ELR (cell line): Measurements from ENCODE around the gene LUC7L.
"Not testable (repeated sequence)": the region's sequence is repeated elsewhere in the genome, so short reads cannot be mapped to it uniquely, and the experiment has no call there.

Experiments used
- DNase-seq: peaks from one replicate; pipeline ENCODE4 v3.0.0-alpha.2; 2015; ENCODE audit warnings: low read depth

LUC7L gene

DNA sequence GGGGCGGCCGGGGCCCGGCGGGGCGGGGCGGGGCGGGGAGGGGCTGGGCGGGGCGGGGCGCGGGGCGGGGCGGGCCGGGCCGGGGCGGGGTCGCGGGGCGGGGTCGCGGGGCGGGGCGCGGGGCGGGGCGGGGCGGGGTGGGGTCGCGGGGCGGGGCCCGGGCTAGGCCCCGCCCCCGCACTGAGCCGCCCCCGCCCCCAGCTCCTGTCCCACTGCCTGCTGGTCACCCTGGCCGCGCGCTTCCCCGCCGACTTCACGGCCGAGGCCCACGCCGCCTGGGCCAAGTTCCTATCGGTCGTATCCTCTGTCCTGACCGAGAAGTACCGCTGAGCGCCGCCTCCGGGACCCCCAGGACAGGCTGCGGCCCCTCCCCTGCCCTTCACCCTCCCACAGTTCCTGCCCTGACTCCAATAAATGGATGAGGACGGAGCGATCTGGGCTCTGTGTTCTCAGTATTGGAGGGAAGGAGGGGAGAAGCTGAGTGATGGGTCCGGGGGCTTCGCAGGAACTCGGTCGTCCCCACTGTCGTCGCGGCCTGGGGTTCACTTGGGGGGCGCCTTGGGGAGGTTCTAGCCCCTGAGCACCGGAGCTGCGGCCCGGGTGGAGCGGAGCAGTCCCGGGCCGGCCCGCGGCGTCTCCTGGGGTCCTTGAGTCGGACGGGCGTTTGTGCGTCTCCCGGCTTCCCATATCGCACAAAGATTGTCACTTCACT lies 64.3 kb downstream of the LUC7L start:
- no peak for DNase-seq

DNA sequence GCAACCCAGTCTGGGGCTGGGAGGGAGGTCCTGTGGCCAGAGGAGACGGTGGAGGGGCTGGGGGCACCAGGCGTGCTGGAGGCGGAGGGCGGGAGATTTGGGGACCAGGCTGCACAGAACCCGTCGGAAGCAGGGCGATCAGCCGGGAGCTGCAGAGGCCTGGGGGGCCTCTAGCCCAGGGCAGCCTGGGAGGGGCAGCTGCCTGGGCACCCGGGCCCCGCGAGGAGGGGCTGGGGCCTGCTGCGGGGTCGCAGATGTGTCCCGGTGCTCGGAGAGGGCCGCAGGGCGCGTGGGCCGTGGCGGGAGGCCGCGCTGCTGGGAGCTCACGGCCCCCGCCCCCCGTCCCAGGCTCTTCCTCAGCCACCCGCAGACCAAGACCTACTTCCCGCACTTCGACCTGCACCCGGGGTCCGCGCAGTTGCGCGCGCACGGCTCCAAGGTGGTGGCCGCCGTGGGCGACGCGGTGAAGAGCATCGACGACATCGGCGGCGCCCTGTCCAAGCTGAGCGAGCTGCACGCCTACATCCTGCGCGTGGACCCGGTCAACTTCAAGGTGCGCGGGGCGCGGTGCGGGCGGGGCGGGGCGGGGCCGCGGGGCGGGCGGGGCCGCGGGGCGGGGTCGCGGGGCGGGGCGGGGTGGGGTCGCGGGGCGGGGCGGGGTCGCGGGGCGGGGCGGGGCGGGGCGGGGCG lies 65.0 kb downstream of the LUC7L start:
- not testable (repeated sequence) for DNase-seq

DNA sequence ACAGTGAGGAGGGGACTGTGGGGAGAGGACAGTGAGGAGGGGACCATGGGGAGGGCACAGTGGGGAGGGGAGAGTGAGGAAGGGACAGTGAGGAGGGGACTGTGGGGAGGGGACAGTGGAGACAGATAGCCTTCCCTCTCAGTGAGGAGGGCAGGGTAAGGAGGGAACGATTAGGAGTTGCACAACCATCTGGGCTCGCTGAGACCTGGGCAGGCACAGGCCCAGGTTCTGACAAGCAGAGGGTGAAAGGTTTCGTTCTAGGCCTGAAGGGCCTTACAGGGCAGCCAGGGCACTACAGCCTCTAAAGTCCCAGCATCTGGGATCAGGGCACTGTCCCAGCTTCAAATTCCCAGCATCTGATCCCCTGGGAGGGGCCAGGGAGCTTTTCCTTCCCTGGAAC lies 65.6 kb downstream of the LUC7L start:
- not testable (repeated sequence) for DNase-seq

DNA sequence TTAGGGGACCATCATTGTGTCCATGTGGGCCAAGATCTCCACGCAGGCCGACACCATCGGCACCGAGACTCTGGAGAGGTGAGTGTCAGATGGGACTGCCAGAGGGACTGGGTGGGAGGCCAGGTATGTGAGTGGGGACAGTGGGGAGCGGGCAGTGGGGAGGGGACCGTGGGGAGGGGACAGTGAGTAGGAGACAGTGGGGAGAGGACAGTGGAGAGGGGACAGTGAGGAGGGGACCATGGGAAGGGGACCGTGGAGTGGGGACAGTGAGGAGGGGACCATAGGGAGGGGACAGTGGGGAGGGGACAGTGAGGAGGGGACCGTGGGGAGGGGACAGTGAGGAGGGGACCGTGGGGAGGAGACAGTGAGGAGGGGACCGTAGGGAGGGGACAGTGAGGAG lies 66.1 kb downstream of the LUC7L start:
- DNase-seq, result not testable (repeated sequence)

DNA sequence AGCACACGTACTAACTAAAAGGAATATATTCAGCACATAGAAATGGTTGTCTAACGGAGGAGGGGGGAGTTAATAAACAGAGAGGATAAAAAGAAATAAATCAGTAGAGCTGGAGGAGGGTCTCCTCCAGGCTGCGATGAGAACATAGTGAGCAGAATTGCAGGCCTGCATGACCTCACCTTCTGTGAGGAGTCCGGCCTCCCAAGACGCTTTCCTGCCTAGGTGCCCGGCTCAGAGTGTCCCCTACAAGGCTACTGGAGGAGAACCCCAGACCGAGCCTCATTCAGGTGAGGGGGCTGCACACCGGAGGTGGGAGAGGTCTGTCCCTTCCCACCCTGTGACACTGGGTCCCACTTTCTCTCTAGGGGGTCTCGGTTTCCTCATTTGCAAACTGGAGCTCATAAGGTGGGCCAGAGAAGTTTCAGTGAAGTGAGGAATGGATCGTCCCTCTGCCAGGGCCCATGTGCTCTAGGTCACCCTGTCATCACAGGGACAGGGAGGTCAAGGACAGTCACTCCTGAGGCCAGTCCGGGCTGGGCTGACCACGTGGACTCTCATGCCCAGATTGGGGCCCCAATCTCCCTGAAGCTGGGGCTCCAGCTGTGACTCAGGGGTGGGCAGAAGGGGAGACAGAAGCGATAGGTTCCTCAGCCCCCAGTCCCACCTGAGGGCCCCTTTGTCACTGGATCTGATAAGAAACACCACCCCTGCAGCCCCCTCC lies 66.8 kb downstream of the LUC7L start:
- DNase-seq, result no peak

DNA sequence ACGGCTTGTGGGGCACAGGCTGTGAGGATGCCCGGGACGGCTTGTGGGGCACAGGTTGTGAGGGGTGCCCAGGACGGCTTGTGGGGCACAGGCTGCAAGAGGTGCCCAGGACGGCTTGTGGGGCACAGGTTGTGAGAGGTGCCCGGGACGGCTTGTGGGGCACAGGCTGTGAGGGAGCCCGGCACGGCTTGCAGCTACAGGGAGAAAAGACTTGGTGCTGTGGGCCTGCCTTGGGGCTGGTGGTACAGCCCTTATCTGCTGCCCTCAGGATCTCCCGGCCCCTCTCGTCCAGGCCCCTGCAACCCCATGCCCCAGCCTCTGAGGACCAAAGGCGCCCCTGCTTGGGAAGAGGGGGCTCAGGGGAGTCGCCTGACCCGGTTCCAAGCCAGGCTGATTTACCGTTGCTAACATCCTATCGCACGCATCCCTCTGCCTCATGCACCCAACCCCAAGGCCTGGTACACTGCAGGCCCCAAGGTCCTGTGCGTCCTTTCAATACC lies 68.5 kb downstream of the LUC7L start:
- DNase-seq, result no peak

DNA sequence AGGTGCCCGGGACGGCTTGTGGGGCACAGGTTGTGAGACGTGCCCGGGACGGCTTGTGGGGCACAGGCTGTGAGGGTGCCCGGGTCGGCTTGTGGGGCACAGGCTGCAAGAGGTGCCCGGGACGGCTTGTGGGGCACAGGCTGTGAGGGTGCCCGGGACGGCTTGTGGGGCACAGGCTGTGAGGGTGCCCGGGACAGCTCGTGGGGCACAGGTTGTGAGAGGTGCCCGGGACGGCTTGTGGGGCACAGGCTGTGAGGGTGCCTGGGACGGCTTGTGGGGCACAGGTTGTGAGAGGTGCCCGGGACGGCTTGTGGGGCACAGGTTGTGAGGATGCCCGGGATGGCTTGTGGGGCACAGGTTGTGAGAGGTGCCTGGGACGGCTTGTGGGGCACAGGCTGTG lies 69.0 kb downstream of the LUC7L start:
- not testable (repeated sequence) for DNase-seq

DNA sequence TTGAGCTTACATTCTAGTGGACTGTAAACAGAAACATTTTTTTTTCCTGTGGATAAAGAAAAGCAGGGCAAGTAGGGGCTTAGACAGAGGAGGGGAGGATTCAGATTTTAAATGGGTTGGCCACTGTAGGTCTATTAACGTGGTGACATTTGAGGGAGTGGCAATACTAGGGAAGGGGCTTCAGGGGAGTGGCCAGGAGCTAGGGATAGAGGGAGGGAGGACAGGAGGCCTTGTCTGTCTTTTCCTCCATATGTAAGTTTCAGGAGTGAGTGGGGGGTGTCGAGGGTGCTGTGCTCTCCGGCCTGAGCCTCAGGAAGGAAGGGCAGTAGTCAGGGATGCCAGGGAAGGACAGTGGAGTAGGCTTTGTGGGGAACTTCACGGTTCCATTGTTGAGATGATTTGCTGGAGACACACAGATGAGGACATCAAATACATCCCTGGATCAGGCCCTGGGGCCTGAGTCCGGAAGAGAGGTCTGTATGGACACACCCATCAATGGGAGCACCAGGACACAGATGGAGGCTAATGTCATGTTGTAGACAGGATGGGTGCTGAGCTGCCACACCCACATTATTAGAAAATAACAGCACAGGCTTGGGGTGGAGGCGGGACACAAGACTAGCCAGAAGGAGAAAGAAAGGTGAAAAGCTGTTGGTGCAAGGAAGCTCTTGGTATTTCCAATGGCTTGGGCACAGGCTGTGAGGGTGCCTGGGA lies 70.0 kb downstream of the LUC7L start:
- DNase-seq, result no peak

DNA sequence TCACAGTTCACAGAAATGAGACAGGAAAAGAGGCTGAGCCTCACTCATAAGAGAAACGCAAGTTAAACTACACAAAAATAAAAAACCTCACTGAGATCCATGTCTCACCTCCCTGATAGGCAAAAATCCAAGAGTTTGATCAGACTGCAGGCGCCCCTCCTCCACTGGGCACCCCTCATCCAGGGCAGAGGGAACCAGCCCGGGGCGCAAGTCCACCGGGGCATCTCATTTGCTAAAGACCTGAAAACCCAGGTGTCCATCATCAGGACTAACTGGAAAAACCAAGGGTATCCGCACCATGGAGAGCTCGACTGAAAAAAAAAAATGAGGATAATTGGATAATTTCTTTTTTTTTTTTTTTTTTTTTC lies 74.2 kb downstream of the LUC7L start:
- no peak for DNase-seq

DNA sequence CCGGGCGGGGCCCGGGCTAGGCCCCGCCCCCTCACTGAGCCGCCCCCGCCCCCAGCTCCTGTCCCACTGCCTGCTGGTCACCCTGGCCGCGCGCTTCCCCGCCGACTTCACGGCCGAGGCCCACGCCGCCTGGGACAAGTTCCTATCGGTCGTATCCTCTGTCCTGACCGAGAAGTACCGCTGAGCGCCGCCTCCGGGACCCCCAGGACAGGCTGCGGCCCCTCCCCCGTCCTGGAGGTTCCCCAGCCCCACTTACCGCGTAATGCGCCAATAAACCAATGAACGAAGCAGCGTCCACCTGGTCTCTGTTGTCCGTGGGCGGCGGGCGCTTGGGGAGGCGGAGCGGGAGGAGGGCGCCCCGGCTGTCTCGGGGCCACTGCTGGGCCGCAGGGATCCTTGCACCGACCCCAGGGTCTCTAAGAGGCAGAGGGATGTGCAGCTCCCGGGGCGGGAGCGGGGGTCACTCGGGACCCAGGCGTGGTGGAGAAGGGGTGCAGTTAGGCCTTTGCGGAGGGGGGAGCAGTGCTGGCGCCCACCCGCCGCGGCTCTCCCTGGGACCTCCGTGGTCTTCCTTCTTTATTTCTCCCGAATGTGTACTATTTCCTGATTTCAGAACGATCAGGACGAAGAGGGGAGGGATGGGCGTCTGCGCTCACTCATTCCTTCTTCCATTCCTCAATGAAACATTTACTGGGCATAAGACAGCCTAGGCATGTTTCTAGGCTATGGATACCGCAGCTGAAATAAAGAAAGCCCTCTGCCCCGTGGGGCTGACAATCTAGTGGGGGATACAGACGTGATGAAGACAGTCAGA lies 74.8 kb downstream of the LUC7L start:
- no peak for DNase-seq

DNA sequence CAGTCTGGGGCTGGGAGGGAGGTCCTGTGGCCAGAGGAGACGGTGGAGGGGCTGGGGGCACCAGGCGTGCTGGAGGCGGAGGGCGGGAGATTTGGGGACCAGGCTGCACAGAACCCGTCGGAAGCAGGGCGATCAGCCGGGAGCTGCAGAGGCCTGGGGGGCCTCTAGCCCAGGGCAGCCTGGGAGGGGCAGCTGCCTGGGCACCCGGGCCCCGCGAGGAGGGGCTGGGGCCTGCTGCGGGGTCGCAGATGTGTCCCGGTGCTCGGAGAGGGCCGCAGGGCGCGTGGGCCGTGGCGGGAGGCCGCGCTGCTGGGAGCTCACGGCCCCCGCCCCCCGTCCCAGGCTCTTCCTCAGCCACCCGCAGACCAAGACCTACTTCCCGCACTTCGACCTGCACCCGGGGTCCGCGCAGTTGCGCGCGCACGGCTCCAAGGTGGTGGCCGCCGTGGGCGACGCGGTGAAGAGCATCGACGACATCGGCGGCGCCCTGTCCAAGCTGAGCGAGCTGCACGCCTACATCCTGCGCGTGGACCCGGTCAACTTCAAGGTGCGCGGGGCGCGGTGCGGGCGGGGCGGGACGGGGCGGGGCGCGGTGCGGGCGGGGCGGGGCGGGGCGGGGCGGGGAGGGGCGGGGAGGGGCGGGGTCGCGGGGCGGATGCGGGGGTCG lies 75.6 kb downstream of the LUC7L start:
- not testable (repeated sequence) for DNase-seq

DNA sequence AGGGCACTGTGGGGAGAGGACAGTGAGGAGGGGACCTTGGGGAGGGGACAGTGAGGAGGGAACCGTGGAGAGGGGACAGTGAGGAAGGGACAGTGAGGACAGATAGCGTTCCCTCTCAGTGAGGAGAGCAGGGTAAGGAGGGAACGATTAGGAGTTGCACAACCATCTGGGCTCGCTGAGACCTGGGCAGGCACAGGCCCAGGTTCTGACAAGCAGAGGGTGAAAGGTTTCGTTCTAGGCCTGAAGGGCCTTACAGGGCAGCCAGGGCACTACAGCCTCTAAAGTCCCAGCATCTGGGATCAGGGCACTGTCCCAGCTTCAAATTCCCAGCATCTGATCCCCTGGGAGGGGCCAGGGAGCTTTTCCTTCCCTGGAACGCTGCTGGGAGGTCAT lies 76.1 kb downstream of the LUC7L start:
- DNase-seq, result not testable (repeated sequence)

DNA sequence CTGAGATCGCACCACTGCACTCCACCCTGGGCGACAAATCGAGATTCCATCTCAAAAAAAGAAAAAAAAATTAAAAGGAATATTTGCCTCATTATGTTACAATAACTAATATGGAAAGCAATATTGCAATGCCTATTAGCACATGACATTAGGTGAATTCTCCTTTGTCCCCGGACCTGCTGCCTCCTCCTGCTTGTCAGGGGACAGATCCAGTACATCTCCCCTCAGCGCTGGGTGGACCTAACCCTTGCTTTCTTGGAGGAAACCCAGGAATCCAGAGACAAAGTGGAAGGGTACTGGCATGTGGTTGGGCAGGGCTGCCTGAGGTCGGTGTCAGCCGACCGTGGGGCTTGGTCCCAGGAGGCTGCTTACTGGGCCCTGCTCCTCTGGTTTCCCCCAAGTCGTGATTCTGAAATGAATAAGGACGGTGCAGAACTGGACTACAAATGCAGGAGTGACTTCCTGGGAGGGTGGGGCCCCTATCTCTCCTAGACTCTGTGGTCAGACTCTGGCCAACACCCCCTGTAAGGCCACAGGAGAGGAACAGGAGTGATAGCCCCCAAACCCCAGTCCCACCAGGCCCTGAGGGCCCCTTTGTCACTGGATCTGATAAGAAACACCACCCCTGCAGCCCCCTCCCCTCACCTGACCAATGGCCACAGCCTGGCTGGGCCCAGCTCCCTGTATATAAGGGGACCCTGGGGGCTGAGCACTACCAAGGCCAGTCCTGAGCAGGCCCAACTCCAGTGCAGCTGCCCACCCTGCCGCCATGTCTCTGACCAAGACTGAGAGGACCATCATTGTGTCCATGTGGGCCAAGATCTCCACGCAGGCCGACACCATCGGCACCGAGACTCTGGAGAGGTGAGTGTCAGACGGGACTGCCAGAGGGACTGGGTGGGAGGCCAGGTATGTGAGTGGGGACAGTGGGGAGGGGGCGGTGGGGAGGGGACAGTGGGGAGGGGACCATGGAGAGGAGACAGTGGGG lies 76.8 kb downstream of the LUC7L start, which contains the start of gene HBZ:
HBZ (plus strand) TSS at position 504 of the 988 bp plus-strand sequence; CDS start at position 770, 266 bp downstream.
- no peak for DNase-seq

DNA sequence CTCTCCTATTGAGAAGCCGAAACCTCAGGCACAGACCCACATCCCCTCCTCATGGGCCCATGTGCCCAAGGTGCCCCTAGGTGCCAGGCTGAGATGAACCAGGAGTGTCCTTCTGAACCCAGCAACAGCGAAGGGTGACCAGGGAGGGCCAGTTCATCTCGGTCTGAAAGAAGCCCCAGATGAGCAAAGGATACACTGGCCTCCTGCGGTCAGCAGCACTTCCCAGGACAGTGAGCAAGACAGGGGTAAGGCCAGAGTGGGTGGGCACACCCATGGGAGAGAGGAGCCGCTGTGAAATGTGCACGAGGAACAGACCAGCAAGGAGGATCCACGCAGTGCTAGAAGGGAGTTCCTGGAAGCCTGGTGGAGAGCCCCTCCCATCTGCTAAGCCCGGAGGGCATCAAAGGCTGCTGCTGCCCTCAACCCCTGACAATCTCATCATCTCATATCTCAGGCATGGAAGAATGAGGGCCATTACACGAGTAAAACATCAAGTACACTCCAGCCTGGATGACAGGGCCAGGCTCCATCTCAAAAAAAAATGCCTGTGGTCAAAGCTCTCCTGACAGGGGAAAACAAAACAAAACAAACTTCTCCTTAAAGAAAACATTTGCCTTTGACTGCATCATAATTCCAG lies 80.1 kb downstream of the LUC7L start:
- peak; percentile 31 for DNase-seq

DNA sequence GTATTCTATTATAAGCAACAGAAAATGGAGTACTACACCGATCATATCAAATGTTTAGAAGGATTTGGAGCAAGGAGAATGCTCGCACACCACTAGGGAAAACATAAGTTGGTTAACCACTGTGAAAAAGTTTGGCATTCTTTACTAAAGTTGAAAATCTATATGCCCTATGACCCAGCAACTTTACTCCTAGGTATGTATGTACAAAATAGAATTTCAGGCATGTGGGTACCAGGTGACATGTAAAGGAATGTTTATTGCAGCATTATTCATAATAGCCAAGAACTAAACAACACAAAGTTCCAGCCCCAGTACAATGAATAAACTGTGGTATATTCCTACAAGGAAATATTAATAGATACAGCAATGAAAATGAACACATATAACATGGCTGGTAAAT lies 82.6 kb downstream of the LUC7L start:
- DNase-seq, result no peak

DNA sequence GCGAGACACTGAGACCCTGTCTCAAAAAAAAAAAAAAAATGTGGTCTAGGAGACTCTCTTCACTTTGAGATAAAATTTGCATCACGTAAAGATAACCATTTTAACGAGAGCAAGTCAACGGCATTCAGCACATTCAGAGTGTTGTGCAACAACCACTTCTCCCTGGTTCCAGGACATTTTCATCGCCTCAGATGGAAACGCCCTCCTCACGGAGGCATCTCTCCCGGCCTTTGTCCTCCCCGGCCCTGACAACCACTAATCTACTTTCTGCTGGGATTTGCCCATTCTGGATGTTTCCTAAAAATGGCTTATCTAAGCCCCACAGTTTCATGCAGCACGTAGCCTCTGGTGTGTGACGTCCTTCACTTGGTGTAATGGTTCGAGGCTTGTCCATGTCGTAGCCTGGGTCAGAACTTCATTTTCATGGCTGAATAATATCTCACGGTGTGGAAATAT lies 84.4 kb downstream of the LUC7L start:
- DNase-seq, result no peak

DNA sequence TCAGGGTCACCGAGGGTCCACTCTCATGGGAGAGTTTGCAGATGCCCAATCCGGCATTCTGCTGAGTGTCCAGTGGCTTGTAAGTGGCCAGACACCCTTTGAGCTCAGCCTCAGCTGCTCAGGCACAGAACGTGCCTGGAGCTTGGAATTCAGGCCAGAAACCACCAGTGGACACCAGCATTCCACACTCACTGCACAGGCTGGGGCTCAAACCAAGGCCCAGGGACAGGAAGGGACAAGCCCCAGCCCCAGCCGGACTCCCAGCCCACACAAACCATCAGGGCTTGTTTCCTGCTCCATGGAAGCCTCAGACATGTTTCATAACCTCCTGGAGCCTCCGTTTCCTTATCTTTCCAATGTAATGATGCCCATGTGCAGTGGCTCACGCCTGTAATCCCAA lies 85.8 kb downstream of the LUC7L start:
- no peak for DNase-seq

DNA sequence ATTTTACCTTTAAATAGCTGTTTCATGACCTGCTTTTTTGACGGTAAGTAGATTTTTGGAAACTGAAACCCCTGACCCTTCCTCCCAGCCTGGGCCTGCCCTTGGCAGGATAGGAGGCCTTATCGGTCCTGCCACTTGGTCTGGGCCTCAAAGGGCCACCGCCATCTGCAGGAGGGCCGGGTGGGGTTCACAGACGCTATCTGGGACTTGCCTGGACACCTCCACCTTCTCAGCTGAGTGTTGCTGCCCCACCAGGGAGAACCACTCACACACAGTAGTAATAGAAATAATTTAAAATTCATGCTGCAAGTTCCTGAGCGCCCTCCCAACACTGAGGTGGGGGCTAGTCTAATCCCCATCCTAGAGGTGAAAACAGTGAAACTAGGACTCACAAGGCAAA lies 86.2 kb downstream of the LUC7L start:
- no peak for DNase-seq

DNA sequence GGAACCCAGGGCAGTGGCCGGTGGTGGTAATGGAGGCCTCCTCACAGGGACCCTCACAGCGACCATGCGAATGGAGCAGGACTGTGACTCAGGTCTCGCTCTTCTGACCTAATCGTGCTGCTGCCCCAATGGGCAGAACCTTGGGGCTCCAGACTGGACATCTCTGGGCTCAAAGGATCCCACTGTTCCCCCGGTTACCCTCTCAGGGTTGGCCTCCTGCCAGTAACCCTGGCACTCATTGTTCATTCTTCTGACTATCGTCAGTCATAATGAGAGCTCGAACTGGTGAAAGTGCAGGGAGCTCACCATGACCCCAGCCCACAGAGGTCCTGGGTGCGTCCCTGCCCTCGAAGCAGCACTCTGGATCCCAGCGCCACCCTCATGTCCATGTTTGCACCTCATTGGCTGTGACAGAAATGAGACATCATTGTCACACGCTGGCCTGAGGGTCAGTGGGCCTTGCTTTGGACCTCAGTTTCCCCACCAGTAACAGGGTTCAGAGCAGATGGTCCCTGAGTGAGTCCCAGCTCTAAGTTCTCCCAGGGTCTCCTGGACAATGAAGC lies 86.8 kb downstream of the LUC7L start:
- no peak for DNase-seq
